Measurements from ENCODE around the gene MYO9B.

MYO9B gene

DNA sequence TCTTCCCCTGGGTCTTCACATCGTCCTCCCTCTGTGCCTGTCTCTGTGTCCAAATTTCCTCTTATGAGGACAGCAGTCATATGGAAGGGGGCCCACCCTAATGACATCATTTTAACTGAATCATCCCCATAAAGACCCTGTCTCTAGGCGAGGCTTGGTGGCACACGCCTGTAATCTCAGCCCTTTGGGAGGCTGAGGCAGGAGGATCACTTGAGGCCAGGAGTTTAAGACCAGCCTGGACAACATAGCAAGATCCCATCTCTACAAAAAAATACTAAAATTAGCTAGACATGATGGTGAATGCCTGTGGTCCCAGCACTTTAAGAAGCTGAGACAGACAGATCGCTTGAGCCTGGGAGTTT, 4.8 kb downstream of the MYO9B start:
- no peak overlapping the region for H3K27ac ChIP-seq
- TF ChIP-seq, protein P1, sequence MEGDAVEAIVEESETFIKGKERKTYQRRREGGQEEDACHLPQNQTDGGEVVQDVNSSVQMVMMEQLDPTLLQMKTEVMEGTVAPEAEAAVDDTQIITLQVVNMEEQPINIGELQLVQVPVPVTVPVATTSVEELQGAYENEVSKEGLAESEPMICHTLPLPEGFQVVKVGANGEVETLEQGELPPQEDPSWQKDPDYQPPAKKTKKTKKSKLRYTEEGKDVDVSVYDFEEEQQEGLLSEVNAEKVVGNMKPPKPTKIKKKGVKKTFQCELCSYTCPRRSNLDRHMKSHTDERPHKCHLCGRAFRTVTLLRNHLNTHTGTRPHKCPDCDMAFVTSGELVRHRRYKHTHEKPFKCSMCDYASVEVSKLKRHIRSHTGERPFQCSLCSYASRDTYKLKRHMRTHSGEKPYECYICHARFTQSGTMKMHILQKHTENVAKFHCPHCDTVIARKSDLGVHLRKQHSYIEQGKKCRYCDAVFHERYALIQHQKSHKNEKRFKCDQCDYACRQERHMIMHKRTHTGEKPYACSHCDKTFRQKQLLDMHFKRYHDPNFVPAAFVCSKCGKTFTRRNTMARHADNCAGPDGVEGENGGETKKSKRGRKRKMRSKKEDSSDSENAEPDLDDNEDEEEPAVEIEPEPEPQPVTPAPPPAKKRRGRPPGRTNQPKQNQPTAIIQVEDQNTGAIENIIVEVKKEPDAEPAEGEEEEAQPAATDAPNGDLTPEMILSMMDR (conservative IDR thresholded peaks at IDR 0.05), result no peak

DNA sequence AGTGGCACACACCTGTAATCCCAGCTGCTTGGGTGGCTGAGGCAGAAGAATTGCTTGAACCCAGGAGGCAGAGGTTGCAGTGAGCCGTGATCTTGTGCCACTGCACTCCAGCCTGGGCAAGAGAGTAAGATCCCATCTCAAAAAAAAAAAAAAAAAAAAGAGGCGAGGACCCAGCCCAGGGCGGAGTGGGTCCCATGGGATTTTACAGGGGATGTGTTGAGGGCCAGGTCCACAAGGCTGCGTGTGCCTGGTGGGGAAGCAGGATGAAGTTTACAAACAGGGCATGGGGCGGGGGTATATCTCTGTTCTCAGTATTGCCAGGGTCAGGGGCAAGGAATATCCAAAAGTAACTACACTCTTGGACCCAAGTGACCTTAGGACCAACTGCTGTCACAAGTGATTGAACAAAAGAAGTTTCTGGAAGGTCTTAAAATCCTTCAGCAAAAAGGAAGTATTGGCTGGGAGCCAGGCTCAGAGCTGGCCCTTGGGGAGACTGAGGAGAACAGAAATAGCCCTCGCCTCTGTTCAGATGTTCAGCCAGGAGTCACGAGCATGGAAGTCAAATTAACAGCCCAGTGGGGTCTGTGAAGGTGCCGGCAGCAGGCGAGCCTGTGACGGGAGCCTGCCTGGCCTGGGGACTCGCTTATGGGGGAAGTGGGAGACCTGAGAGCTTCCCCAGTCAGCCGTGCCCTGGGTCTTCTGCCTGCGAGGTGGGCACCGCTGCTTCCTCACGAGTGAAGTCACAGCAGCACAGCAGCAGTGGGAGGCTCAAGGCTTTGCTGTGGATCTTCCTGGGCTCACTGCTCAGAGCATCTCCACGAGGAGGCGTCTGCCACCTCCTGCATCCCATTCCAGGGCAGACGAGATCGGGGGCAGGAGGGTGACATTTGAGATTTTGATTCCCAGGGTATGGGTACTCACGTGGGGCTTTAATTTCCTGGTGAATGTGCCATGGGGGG, 6.4 kb downstream of the MYO9B start:
- no peak overlapping the region for H3K27ac ChIP-seq
- TF ChIP-seq, protein P1 (conservative IDR thresholded peaks at IDR 0.05), result no peak

DNA sequence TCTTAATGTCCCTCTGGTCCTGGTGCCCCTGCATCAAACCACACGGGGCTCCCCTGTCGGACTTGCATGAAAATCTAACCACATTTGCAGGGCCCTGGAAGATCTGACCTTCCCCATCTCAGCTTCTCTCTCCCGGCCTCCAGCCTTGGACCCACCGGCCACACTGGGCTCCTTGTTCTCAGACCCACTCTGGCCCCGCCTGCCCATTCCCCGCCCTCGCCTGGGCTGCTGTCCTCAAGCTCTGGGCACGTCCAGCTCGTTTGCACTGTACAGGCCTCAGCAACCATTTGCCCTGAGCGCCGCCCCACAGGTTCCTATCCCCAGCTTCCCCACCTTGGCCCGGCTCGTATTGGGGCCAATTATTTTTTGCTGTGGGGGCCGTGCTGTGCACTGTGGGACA, 10.5 kb downstream of the MYO9B start:
- TF ChIP-seq, protein P1 (conservative IDR thresholded peaks at IDR 0.05), result no peak
- H3K27ac ChIP-seq, result no peak overlapping the region

DNA sequence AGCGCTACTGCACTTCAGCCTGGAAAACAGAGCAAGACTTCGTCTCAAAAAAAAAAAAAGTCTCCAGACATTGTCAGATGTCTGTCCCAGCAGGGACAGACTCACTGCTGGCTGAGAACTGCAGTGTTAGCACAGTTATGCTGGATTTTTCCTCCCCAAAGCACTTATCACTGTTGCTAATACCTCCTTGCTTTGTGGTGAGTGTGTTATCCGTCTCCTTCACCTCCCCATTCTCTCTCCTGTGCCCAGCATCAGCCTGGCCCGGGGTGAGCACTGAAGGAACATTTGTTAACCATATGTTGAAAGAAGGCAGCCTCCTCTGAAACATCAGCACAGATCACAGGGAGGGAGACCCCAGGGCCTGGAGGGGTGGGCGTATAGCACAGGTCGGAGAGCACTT, 11.3 kb downstream of the MYO9B start:
- no peak overlapping the region for H3K27ac ChIP-seq
- TF ChIP-seq, protein P1 (conservative IDR thresholded peaks at IDR 0.05), result no peak

DNA sequence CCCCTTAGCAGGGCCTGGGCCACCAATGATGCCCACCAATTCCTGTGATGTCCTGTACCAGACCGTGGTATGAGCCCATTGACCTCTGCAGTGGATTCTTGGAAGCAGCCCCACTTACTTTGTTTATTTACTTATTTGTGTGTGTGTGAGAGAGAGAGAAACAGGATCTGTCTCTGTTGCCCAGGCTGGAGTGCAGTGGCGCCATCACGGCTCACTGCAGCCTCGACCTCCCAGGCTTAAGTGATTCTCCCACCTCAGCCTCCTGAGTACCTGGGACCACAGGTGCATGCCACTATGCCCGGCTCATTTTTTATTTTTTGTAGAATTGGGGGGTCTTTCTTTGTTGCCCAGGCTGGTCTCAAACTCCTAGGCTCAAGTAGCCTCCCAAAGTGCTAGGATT, 13.0 kb downstream of the MYO9B start:
- TF ChIP-seq, protein P1 (conservative IDR thresholded peaks at IDR 0.05), result no peak
- H3K27ac ChIP-seq, result no peak overlapping the region

DNA sequence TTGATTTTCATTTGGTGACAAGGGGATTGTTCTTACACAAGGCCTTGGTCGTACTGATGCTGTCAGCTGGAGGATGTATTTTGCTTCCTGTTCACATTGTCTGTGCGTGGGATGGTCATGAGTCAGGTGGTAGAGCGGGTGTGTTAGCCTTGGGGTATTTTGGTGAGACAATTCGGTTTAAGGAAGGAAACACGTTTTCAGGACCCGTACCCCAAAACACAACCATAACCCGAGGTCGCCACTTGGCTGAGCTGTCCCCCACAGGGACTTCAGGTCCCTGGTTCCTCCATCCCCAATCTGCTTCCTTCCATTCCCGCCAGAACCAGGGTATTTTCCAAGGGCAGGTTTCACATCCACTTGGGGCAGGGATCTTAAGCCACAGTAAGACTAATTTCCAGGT, 15.0 kb downstream of the MYO9B start:
- H3K27ac ChIP-seq, result no peak overlapping the region

DNA sequence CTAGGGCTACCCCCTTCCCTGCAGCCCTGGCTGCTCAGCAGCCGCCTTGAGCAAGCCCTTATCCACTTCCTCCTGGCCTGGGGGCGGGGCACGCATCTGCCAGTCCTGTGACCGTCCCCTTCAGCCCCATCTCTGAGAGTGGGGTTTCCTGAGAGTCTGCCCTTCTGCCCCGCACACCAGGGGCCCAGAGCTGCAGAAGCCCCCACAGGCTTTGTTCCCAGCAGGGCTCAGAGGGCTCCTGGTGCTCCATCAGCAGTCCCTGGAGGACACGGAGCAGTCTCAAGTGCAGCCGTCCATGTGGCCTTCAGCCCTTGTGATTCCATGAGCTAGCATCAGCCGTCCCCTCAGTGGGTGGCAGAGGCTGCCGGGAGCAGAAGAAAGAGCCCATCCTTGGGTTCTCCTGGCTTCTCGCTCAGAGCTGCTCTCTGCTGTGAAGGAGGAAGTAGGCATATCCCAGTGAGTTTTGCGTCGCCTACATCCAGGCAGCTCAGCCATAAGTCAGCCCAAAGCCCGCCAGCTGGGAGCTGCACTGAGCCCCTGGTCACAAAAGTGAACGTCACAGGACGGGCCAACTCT, 16.3 kb downstream of the MYO9B start:
- TF ChIP-seq, protein P1 (conservative IDR thresholded peaks at IDR 0.05), result no peak
- no peak overlapping the region for H3K27ac ChIP-seq

More for the DNA sequence above, 15.0 kb downstream of the MYO9B start:
- TF ChIP-seq, protein P1 (conservative IDR thresholded peaks at IDR 0.05), result no peak

All from VCaP (cell line).